HCT116 (cell line): ENCODE data around the gene TYRO3. TPM values are rescaled to one million over a fixed set of nuclear protein-coding genes. Genes with fewer than 3 reads are reported as not detected.

ENCODE experiments used
- ATAC-seq: fragments of 200-7000 bp; cut with Tn5 transposase; 2 replicates; pipeline ENCODE4 v1.9.1; 2020; ENCODE audit warnings: mild to moderate bottlenecking, moderate library complexity
- BruUV-seq: library from RNA; stranded (reverse); fragments of 400-500 nt; replicated peaks from 2 replicates; lab custom pipeline; 2021; lab: Mats Ljungman, UMichigan
- CTCF ChIA-PET: fragments of 300-600 bp; sonication (Branson Sonifier 250); formaldehyde crosslinking; loops from one replicate; lab custom pipeline; 2021; ENCODE audit warnings: antibody characterized with exemption; lab: Charles Lee
- POLR2A ChIA-PET: fragments of 300-600, 350-600 bp; sonication (Branson Sonifier 250); formaldehyde crosslinking; loops from one replicate; lab custom pipeline; 2021; ENCODE audit warnings: antibody characterized with exemption; lab: Charles Lee
- RAD21 ChIA-PET, 2 experiments: fragments of 300-600 bp; sonication (Branson Sonifier 250); formaldehyde crosslinking; loops; one replicate each; lab custom pipeline; 2023; ENCODE audit warnings: low total read pairs in 2 of 2; ENCODE audit not compliant: uncharacterized antibody in 2 of 2, unreplicated experiment in 2 of 2, low non-redundant PET in 1 of 2; lab: Charles Lee
- DNase-seq: peaks from one replicate; pipeline ENCODE4 v3.0.0-alpha.2; 2010; ENCODE audit warnings: low read depth, low spot score
- H2AFZ ChIP-seq: fragments of 200-600 bp; shearing (Covaris generic), sonication (generic); 2 replicates; pipeline ENCODE4 v1.6.1; 2017; ENCODE audit warnings: low read depth, mixed run types, mixed read lengths, antibody characterized with exemption, low read length; ENCODE audit not compliant: poor library complexity, severe bottlenecking
- H3K27ac ChIP-seq: 2 replicates; pipeline ENCODE4 v1.5.1; 2012; ENCODE audit warnings: low read depth, low read length
- H3K27me3 ChIP-seq: fragments of 200-600 bp; sonication (generic); 2 replicates; pipeline ENCODE4 v1.6.1; 2016; ENCODE audit warnings: mixed run types, low read length, mixed read lengths; ENCODE audit not compliant: insufficient read depth
- H3K36me3 ChIP-seq, 2 experiments: fragments of 200-500 bp in 1 of 2; fragments of 200-600 bp in 1 of 2; sonication (Bioruptor generic) in 1 of 2; sonication (generic) in 1 of 2; 2 replicates each; pipeline versions ENCODE4 v1.5.1 to v1.6.1; 2014 to 2016; ENCODE audit warnings: low read length in 2 of 2, inconsistent platforms in 1 of 2, mixed read lengths in 1 of 2, mixed run types in 1 of 2; ENCODE audit not compliant: insufficient read depth in 2 of 2, control insufficient read depth in 1 of 2
- H3K4me1 ChIP-seq, 2 experiments: fragments of 200-600 bp in 1 of 2; sonication (generic) in 1 of 2; 2 replicates each; pipeline versions ENCODE4 v1.5.1 to v1.6.1; 2012 to 2017; ENCODE audit warnings: low read length in 2 of 2, inconsistent platforms in 1 of 2, mild to moderate bottlenecking in 1 of 2, mixed read lengths in 1 of 2, mixed run types in 1 of 2, moderate library complexity in 1 of 2; ENCODE audit not compliant: insufficient read depth in 2 of 2, control insufficient read depth in 1 of 2
- H3K4me2 ChIP-seq: fragments of 200-600 bp; sonication (generic); 2 replicates; pipeline ENCODE4 v1.6.1; 2017; ENCODE audit warnings: mixed run types, low read length, mixed read lengths
- H3K4me3 ChIP-seq, 2 experiments: fragments of 200-600 bp in 1 of 2; sonication (generic) in 1 of 2; replicated peaks in 1 of 2; 2 replicates each; pipeline ENCODE4 v1.5.1; 2011 to 2016; ENCODE audit warnings: low read length in 2 of 2, control low read depth in 1 of 2, low read depth in 1 of 2, mild to moderate bottlenecking in 1 of 2, mixed read lengths in 1 of 2, mixed run types in 1 of 2
- H3K79me2 ChIP-seq: fragments of 200-600 bp; sonication (generic); 2 replicates; pipeline ENCODE4 v1.6.1; 2017; ENCODE audit warnings: mild to moderate bottlenecking, mixed run types, low read length, moderate library complexity, mixed read lengths; ENCODE audit not compliant: insufficient read depth
- H3K9ac ChIP-seq: fragments of 200-600 bp; sonication (generic); 2 replicates; pipeline ENCODE4 v1.6.1; 2016; ENCODE audit warnings: low read length, mixed read lengths
- H3K9me2 ChIP-seq: fragments of 200-600 bp; sonication (generic), shearing (Covaris generic); 2 replicates; pipeline ENCODE4 v1.6.1; 2017; ENCODE audit warnings: mixed run types, mild to moderate bottlenecking, moderate library complexity; ENCODE audit not compliant: insufficient read depth
- H3K9me3 ChIP-seq, 2 experiments: fragments of 200-500 bp in 1 of 2; fragments of 200-600 bp in 1 of 2; sonication (Bioruptor generic) in 1 of 2; sonication (generic) in 1 of 2; 2 replicates each; pipeline ENCODE4 v1.6.1; 2014 to 2017; ENCODE audit warnings: low read length in 2 of 2, mixed read lengths in 2 of 2, inconsistent platforms in 1 of 2, low read depth in 1 of 2, mild to moderate bottlenecking in 1 of 2, mixed run types in 1 of 2, moderate library complexity in 1 of 2; ENCODE audit not compliant: control insufficient read depth in 1 of 2, insufficient read depth in 1 of 2
- H4K20me1 ChIP-seq: fragments of 200-600 bp; sonication (generic), shearing (Covaris generic); 2 replicates; pipeline ENCODE4 v1.6.1; 2017; ENCODE audit warnings: mixed run types, mild to moderate bottlenecking, moderate library complexity; ENCODE audit not compliant: insufficient read depth
- CBX3 ChIP-seq: IDR thresholded peaks from 2 replicates; pipeline ENCODE4 v1.6.1; 2012; ENCODE audit warnings: low read depth
- CEBPB ChIP-seq: IDR thresholded peaks from 2 replicates; pipeline ENCODE4 v1.6.1; 2012; ENCODE audit warnings: low read depth
- ELF1 ChIP-seq: IDR thresholded peaks from 2 replicates; pipeline ENCODE4 v1.6.1; 2012; ENCODE audit warnings: low read depth, borderline replicate concordance
- EZH2 ChIP-seq: fragments of 200-600 bp; sonication (generic); IDR thresholded peaks from 2 replicates; pipeline ENCODE4 v1.6.1; 2017; ENCODE audit warnings: antibody characterized with exemption, mixed run types
- EZH2phosphoT487 ChIP-seq: fragments of 200-600 bp; IDR thresholded peaks from 2 replicates; pipeline ENCODE4 v1.6.1; 2018; ENCODE audit warnings: antibody characterized with exemption, borderline replicate concordance
- JUND ChIP-seq: IDR thresholded peaks from 2 replicates; pipeline ENCODE4 v1.6.1; 2012
- MAX ChIP-seq: IDR thresholded peaks from 2 replicates; pipeline ENCODE4 v1.6.1; 2012
- POLR2A ChIP-seq: IDR thresholded peaks from 2 replicates; pipeline ENCODE4 v1.7.0; 2011; ENCODE audit warnings: borderline replicate concordance; ENCODE audit not compliant: insufficient read depth, insufficient read length; ENCODE audit errors: extremely low read depth
- POLR2AphosphoS5 ChIP-seq: IDR thresholded peaks from 2 replicates; pipeline ENCODE4 v1.6.1; 2011; ENCODE audit warnings: mild to moderate bottlenecking, low read depth, low read length, moderate library complexity
- REST ChIP-seq: IDR thresholded peaks from 2 replicates; pipeline ENCODE4 v1.6.1; 2012; ENCODE audit warnings: low read depth
- SP1 ChIP-seq: IDR thresholded peaks from 2 replicates; pipeline ENCODE4 v1.6.1; 2012; ENCODE audit warnings: low read depth
- TCF7L2 ChIP-seq: IDR thresholded peaks from 2 replicates; pipeline ENCODE4 v1.7.0; 2011; ENCODE audit warnings: borderline replicate concordance, inconsistent platforms; ENCODE audit not compliant: insufficient read depth, insufficient read length; ENCODE audit errors: extremely low read depth
- ZNF274 ChIP-seq: fragments of 200-500 bp; sonication (Bioruptor generic); IDR thresholded peaks from 2 replicates; pipeline ENCODE4 v1.6.1; 2014; ENCODE audit warnings: mild to moderate bottlenecking, low read depth, low read length, inconsistent platforms
- intact Hi-C: fragments of 100-400 bp; cut with micrococcal nuclease; formaldehyde crosslinking; loops from 2 replicates; pipeline ENCODE4 v1.10.0; 2022
- total RNA-seq: library from RNA; stranded (reverse); gene quantifications from one replicate; pipeline ENCODE4 v1.2.1, GENCODE V29; 2021; ENCODE audit not compliant: unreplicated experiment

The TYRO3 gene
- total RNA-seq, 1 experiment from 2014 or later, result 34.6 TPM

- no peak for DNase-seq
- Histone ChIP-seq H3K4me1 (peaks cover 4 to 25% of the 10 kb centered on the region in 2 experiments; a peak in 3 of 4 replicates), H3K27me3 (no peaks in the 10 kb centered on the region), H4K20me1 (no peaks in the 10 kb centered on the region), H3K9ac (no peak overlapping the region), H3K9me3 (no peaks in the 10 kb centered on the region), H3K4me3 (no peak overlapping the region), H3K79me2 (no peaks in the 10 kb centered on the region), H3K9me2 (no peaks in the 10 kb centered on the region), H3K27ac (no peak overlapping the region), H2AFZ (no peak overlapping the region), H3K36me3 (no peaks in the 10 kb centered on the region), H3K4me2 (no peak overlapping the region)
- intact Hi-C loops, result loop anchor here (10.0 kb wide), 1 partner anchor 296 kb away; no protein-coding TSS in a partner anchor
- RAD21 ChIA-PET, result no interaction called here
- TF ChIP-seq SP1, result no peak
- no peak for TF ChIP-seq ELF1
- TF ChIP-seq MAX, result no peak
- TF ChIP-seq POLR2A, result no peak
- no peak for TF ChIP-seq EZH2
- no peak for TF ChIP-seq TCF7L2
- no peak for TF ChIP-seq POLR2AphosphoS5
- no peak for TF ChIP-seq CBX3
- TF ChIP-seq JUND, result no peak
- no peak for TF ChIP-seq ZNF274
- TF ChIP-seq EZH2phosphoT487, result no peak
- no peak for TF ChIP-seq REST
- TF ChIP-seq CEBPB, result no peak
- BruUV-seq, result no TSS peak
- CTCF ChIA-PET, result no interaction called here
- ATAC-seq, result no peak
- POLR2A ChIA-PET, result no interaction called here
Measured at GRCh38 chr15:41609123-41609522, 50.1 kb downstream of the TYRO3 start.
